H9 (cell line): Measurements from ENCODE around the gene MUC5B. TPM values are rescaled to one million over a fixed set of nuclear protein-coding genes. Genes with fewer than 3 reads are reported as not detected.
"Not testable (repeated sequence)": the region's sequence is repeated elsewhere in the genome, so short reads cannot be mapped to it uniquely, and the experiment has no call there.

Experiments used
- DNase-seq: peaks from one replicate; pipeline ENCODE4 v3.0.0-alpha.2; 2017
- H2AFZ ChIP-seq: one replicate; pipeline ENCODE4 v1.6.1; 2013; ENCODE audit warnings: mild to moderate bottlenecking, low read length, control low read depth, moderate library complexity
- H2AK5ac ChIP-seq: 2 replicates; pipeline ENCODE4 v1.6.1; 2013; ENCODE audit warnings: low read length, control low read depth, mixed read lengths; ENCODE audit not compliant: insufficient read length
- H2BK120ac ChIP-seq: one replicate; pipeline ENCODE4 v1.6.1; 2013; ENCODE audit warnings: low read depth, mild to moderate bottlenecking, low read length, control low read depth, inconsistent platforms; ENCODE audit not compliant: poor library complexity, severe bottlenecking
- H2BK12ac ChIP-seq: 2 replicates; pipeline ENCODE4 v1.6.1; 2013; ENCODE audit warnings: low read length, control low read depth, mixed read lengths, low read depth; ENCODE audit not compliant: insufficient read length
- H2BK15ac ChIP-seq: 2 replicates; pipeline ENCODE4 v1.6.1; 2013; ENCODE audit warnings: low read depth, low read length, control low read depth
- H2BK20ac ChIP-seq: one replicate; pipeline ENCODE4 v1.6.1; 2013; ENCODE audit warnings: low read depth, mild to moderate bottlenecking, low read length, control low read depth, inconsistent platforms; ENCODE audit not compliant: poor library complexity, severe bottlenecking
- H2BK5ac ChIP-seq: 2 replicates; pipeline ENCODE4 v1.6.1; 2013; ENCODE audit warnings: low read length, control low read depth, mixed read lengths; ENCODE audit not compliant: insufficient read length
- H3K14ac ChIP-seq: 2 replicates; pipeline ENCODE4 v1.6.1; 2013; ENCODE audit warnings: low read length, control low read depth; ENCODE audit not compliant: insufficient read depth
- H3K18ac ChIP-seq: 2 replicates; pipeline ENCODE4 v1.6.1; 2013; ENCODE audit warnings: low read depth, mild to moderate bottlenecking, mixed read lengths, low read length, control low read depth; ENCODE audit not compliant: insufficient read length
- H3K23ac ChIP-seq: 2 replicates; pipeline ENCODE4 v1.6.1; 2013; ENCODE audit warnings: low read length, control low read depth, mixed read lengths, low read depth; ENCODE audit not compliant: insufficient read length
- H3K23me2 ChIP-seq: 2 replicates; pipeline ENCODE4 v1.6.1; 2013; ENCODE audit warnings: low read depth, mild to moderate bottlenecking, mixed read lengths, low read length, control low read depth; ENCODE audit not compliant: insufficient read length, poor library complexity, severe bottlenecking
- H3K27ac ChIP-seq: 2 replicates; pipeline ENCODE4 v1.5.1; 2013; ENCODE audit warnings: low read length, control low read depth, mixed read lengths, low read depth; ENCODE audit not compliant: insufficient read length
- H3K27me3 ChIP-seq: 2 replicates; pipeline ENCODE4 v1.6.1; 2013; ENCODE audit warnings: low read length, control low read depth, inconsistent platforms; ENCODE audit not compliant: insufficient read depth
- H3K4ac ChIP-seq: 2 replicates; pipeline ENCODE4 v1.6.1; 2013; ENCODE audit warnings: low read depth, mild to moderate bottlenecking, control low read depth, inconsistent platforms, low read length, moderate library complexity
- H3K4me1 ChIP-seq: 2 replicates; pipeline ENCODE4 v1.6.1; 2013; ENCODE audit warnings: low read length, control low read depth, inconsistent platforms; ENCODE audit not compliant: insufficient read depth
- H3K4me2 ChIP-seq: 2 replicates; pipeline ENCODE4 v1.6.1; 2013; ENCODE audit warnings: low read length, control low read depth, mixed read lengths; ENCODE audit not compliant: insufficient read length, insufficient read depth
- H3K56ac ChIP-seq: 2 replicates; pipeline ENCODE4 v1.6.1; 2013; ENCODE audit warnings: low read depth, mild to moderate bottlenecking, mixed read lengths, low read length, control low read depth; ENCODE audit not compliant: insufficient read length
- H3K79me1 ChIP-seq: 2 replicates; pipeline ENCODE4 v1.6.1; 2013; ENCODE audit warnings: low read depth, mild to moderate bottlenecking, moderate library complexity, low read length, control low read depth, inconsistent platforms; ENCODE audit not compliant: insufficient read depth, poor library complexity, severe bottlenecking
- H3K79me2 ChIP-seq: 2 replicates; pipeline ENCODE4 v1.6.1; 2013; ENCODE audit warnings: low read length, control low read depth, inconsistent platforms; ENCODE audit not compliant: insufficient read depth
- H3K9ac ChIP-seq: 2 replicates; pipeline ENCODE4 v1.6.1; 2013; ENCODE audit warnings: low read length, control low read depth, mixed read lengths; ENCODE audit not compliant: insufficient read length; ENCODE audit errors: extremely low read depth
- H3K9me3 ChIP-seq: one replicate; pipeline ENCODE4 v1.6.1; 2013; ENCODE audit warnings: low read depth, low read length, inconsistent platforms; ENCODE audit not compliant: control insufficient read depth
- H3T11ph ChIP-seq: one replicate; pipeline ENCODE4 v1.6.1; 2013; ENCODE audit warnings: mild to moderate bottlenecking, low read length, control low read depth, inconsistent platforms
- H4K20me1 ChIP-seq: one replicate; pipeline ENCODE4 v1.6.1; 2013; ENCODE audit not compliant: control insufficient read depth, insufficient read length, insufficient read depth
- H4K5ac ChIP-seq: 2 replicates; pipeline ENCODE4 v1.6.1; 2013; ENCODE audit warnings: low read depth, mild to moderate bottlenecking, mixed read lengths, low read length, control low read depth; ENCODE audit not compliant: insufficient read length
- H4K8ac ChIP-seq: replicated peaks from 2 replicates; pipeline ENCODE4 v1.6.1; 2013; ENCODE audit warnings: low read length, control low read depth, mixed read lengths, low read depth; ENCODE audit not compliant: insufficient read length
- H4K91ac ChIP-seq: 2 replicates; pipeline ENCODE4 v1.6.1; 2013; ENCODE audit warnings: low read depth, mild to moderate bottlenecking, moderate library complexity, mixed read lengths, low read length, control low read depth; ENCODE audit not compliant: insufficient read length
- H3K27ac Mint-ChIP-seq, 3 experiments: 2 replicates in 2 of 3; 3 replicates in 1 of 3; pipeline ENCODE4 v1.8.0; 2020 to 2021; ENCODE audit warnings: mixed read lengths in 3 of 3, mild to moderate bottlenecking in 1 of 3, moderate library complexity in 1 of 3
- H3K27me3 Mint-ChIP-seq: 2 replicates; pipeline ENCODE4 v1.8.0; 2021; ENCODE audit warnings: low read depth, mild to moderate bottlenecking, moderate library complexity, mixed read lengths
- H3K36me3 Mint-ChIP-seq, 3 experiments: 2 replicates in 2 of 3; 3 replicates in 1 of 3; pipeline ENCODE4 v1.8.0; 2020 to 2021; ENCODE audit warnings: low read depth in 3 of 3, mixed read lengths in 3 of 3; ENCODE audit not compliant: insufficient read depth in 1 of 3
- H3K4me1 Mint-ChIP-seq, 2 experiments: 2 replicates each; pipeline ENCODE4 v1.8.0; 2020; ENCODE audit warnings: mixed read lengths in 2 of 2
- H3K4me3 Mint-ChIP-seq, 2 experiments: 2 replicates in 1 of 2; 3 replicates in 1 of 2; pipeline ENCODE4 v1.8.0; 2020 to 2021; ENCODE audit warnings: mild to moderate bottlenecking in 2 of 2, mixed read lengths in 2 of 2, moderate library complexity in 1 of 2
- H3K9me3 Mint-ChIP-seq, 2 experiments: 2 replicates in 1 of 2; 3 replicates in 1 of 2; pipeline ENCODE4 v1.8.0; 2020; ENCODE audit warnings: mild to moderate bottlenecking in 2 of 2, mixed read lengths in 2 of 2, moderate library complexity in 1 of 2
- WGBS: extraction: QIAGEN DNeasy Blood & Tissue Kit; methylation state at CpG from one replicate; pipeline ENCODE4 v1.1.7; 2013; ENCODE audit warnings: missing lambda C conversion rate, low lambda C conversion rate, mixed read lengths; ENCODE audit not compliant: insufficient read length; ENCODE audit errors: extremely low coverage; 5-methylcytosine and 5-hydroxymethylcytosine counted together
- total RNA-seq: library from RNA; stranded (reverse); gene quantifications from 2 replicates; pipeline ENCODE4 v1.2.1, GENCODE V29; 2021
- TF ChIP-seq, protein P1 (sequence below): fragments of 200-600 bp; sonication (generic); conservative IDR thresholded peaks from 3 replicates; pipeline ENCODE4 v1.8.0; 2021; ENCODE audit warnings: antibody characterized with exemption, mild to moderate bottlenecking

MUC5B gene
- total RNA-seq, 1 experiment from 2014 or later, result not detected

DNA sequence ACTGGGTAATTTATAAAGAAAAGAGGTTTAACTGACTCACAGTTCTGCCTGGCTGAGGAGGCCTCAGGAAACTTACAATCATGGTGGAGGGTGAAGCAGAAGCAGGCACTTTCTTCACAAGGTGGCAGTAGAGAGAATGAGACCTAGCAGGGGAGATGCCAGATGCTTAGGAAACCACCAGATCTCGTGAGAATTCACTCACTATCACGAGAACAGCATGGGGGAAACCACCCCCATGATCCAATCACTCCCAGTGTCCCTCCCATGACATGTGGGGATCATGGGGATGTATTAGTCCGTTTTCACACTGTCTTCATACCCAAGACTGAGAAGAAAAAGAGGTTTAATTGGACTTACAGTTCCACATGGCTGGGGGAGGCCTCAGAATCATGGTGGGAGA, 41.6 kb downstream of the MUC5B start:
- not testable (repeated sequence) for H3K79me2 ChIP-seq, H3K27me3 Mint-ChIP-seq, H4K8ac ChIP-seq, H3T11ph ChIP-seq, H2BK120ac ChIP-seq, H4K20me1 ChIP-seq, H3K14ac ChIP-seq, H3K27ac Mint-ChIP-seq, H3K4ac ChIP-seq, H2BK15ac ChIP-seq, H3K9me3 ChIP-seq, H3K56ac ChIP-seq, H2BK5ac ChIP-seq, H3K23me2 ChIP-seq, H2AK5ac ChIP-seq, H3K23ac ChIP-seq, H3K9ac ChIP-seq, H4K5ac ChIP-seq, H2AFZ ChIP-seq, H3K18ac ChIP-seq, H3K4me2 ChIP-seq, H3K79me1 ChIP-seq, H4K91ac ChIP-seq, H2BK20ac ChIP-seq, H3K27ac ChIP-seq, H3K4me1 ChIP-seq, H2BK12ac ChIP-seq, H3K27me3 ChIP-seq
- WGBS, result no CpG with 5 or more reads among the region's 3 CpGs
- Mint-ChIP-seq H3K4me1 (peaks cover 2 to 16% of the 10 kb centered on the region in 2 experiments), H3K4me3 (peak overlapping the region in 1 of 2 experiments; percentile 57; a peak in 2 of 5 replicates), H3K9me3 (peaks cover 19 to 23% of the 10 kb centered on the region in 2 experiments), H3K36me3 (peaks cover 11 to 13% (median 12%) of the 10 kb centered on the region in 3 experiments)
- TF ChIP-seq, protein P1, sequence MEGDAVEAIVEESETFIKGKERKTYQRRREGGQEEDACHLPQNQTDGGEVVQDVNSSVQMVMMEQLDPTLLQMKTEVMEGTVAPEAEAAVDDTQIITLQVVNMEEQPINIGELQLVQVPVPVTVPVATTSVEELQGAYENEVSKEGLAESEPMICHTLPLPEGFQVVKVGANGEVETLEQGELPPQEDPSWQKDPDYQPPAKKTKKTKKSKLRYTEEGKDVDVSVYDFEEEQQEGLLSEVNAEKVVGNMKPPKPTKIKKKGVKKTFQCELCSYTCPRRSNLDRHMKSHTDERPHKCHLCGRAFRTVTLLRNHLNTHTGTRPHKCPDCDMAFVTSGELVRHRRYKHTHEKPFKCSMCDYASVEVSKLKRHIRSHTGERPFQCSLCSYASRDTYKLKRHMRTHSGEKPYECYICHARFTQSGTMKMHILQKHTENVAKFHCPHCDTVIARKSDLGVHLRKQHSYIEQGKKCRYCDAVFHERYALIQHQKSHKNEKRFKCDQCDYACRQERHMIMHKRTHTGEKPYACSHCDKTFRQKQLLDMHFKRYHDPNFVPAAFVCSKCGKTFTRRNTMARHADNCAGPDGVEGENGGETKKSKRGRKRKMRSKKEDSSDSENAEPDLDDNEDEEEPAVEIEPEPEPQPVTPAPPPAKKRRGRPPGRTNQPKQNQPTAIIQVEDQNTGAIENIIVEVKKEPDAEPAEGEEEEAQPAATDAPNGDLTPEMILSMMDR, result peak; percentile 64
- peak; percentile 58 for DNase-seq

DNA sequence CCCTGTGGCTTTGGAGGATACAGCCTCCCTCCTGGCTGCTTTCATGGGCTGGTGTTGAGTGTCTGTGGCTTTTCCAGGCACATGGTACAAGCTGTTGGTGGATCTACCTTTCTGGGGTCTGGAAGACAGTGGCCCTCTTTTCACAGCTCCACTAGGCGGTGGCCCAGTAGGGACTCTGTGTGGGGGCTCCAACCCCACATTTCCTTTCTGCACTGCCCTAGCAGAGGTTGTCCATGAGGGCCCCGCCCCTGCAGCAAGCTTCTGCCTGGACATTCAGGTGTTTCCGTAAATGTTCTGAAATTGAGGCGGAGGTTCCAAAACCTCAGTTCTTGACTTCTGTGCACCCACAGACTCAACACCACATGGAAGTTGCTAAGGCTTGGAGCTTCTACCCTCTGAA, 42.6 kb downstream of the MUC5B start:
- not testable (repeated sequence) for H2BK15ac ChIP-seq
- no CpG with 5 or more reads among the region's 4 CpGs for WGBS
- H3K36me3 Mint-ChIP-seq, result peaks cover 11 to 13% (median 12%) of the 10 kb centered on the region in 3 experiments

More for the DNA sequence above, 42.6 kb downstream of the MUC5B start:
- H4K20me1 ChIP-seq, H3K9ac ChIP-seq, H2BK120ac ChIP-seq, H2BK12ac ChIP-seq, H2AK5ac ChIP-seq, H3K79me2 ChIP-seq, H2AFZ ChIP-seq, H3K56ac ChIP-seq, H2BK5ac ChIP-seq, H3K23ac ChIP-seq, H3K27ac ChIP-seq, H3K4me1 ChIP-seq, H3K79me1 ChIP-seq, H4K5ac ChIP-seq, H3K27me3 Mint-ChIP-seq, H4K91ac ChIP-seq, H3K27me3 ChIP-seq, H3K4me2 ChIP-seq, H3T11ph ChIP-seq, H3K4ac ChIP-seq, H3K23me2 ChIP-seq, DNase-seq, H4K8ac ChIP-seq, H3K9me3 ChIP-seq, H3K14ac ChIP-seq, H3K18ac ChIP-seq, H3K27ac Mint-ChIP-seq, H2BK20ac ChIP-seq, H3K4me3 Mint-ChIP-seq: not testable (repeated sequence)
- Mint-ChIP-seq H3K4me1 (peaks cover 2 to 15% of the 10 kb centered on the region in 2 experiments), H3K9me3 (peaks cover 19 to 23% of the 10 kb centered on the region in 2 experiments)
